Measurements from ENCODE around the gene RFLNA.

DNA sequence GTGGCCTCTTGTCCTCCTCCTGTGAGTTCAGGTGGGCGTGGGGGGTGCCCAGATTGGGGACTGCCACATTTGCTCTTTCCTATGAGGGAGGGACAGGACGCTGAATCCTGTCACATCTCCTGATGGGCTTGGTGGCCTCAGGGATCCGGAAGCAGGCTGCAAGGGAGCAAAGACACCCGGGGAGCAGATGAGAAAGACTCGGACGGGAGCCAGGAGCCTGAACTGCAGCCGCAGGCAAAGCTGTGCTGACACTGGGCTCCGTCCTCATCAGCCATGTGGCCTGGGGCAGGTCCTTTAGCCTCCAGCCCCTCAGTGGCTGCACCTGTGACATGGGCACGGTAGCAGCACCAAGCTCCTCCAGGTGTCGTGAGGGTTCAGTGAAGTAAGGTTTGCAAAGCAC, 40.8 kb upstream of the RFLNA start:
- TF ChIP-seq, protein P1, sequence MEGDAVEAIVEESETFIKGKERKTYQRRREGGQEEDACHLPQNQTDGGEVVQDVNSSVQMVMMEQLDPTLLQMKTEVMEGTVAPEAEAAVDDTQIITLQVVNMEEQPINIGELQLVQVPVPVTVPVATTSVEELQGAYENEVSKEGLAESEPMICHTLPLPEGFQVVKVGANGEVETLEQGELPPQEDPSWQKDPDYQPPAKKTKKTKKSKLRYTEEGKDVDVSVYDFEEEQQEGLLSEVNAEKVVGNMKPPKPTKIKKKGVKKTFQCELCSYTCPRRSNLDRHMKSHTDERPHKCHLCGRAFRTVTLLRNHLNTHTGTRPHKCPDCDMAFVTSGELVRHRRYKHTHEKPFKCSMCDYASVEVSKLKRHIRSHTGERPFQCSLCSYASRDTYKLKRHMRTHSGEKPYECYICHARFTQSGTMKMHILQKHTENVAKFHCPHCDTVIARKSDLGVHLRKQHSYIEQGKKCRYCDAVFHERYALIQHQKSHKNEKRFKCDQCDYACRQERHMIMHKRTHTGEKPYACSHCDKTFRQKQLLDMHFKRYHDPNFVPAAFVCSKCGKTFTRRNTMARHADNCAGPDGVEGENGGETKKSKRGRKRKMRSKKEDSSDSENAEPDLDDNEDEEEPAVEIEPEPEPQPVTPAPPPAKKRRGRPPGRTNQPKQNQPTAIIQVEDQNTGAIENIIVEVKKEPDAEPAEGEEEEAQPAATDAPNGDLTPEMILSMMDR (conservative IDR thresholded peaks at IDR 0.05), result no peak
- TF ChIP-seq ZFX (IDR thresholded peaks at IDR 0.05), result no peak
